ENCODE data around the gene BHLHE41.

BHLHE41 gene

GRCh38 chr12:26124446-26125399 lies at the start of gene BHLHE41:
BHLHE41 (minus strand) TSS chr12:26125037; CDS start chr12:26124779, 258 bp downstream.
- no peak for FAIRE-seq
- TF ChIP-seq POLR2A (IDR thresholded peaks at IDR 0.05; ENCODE audit: low read depth, low read length): no peak
- DNase-seq (ENCODE audit: insufficient read length, low spot score): no peak

- DNase-seq (ENCODE audit: insufficient read length, low spot score): no peak
- no peak for TF ChIP-seq POLR2A (IDR thresholded peaks at IDR 0.05; ENCODE audit: low read depth, low read length)
- no peak for FAIRE-seq
Observed at GRCh38 chr12:26172946-26173552, 48.2 kb upstream of the BHLHE41 start.

GRCh38 chr12:26172539-26172938 lies 47.7 kb upstream of the BHLHE41 start:
- FAIRE-seq (no peak), DNase-seq (ENCODE audit: insufficient read length, low spot score) (no peak)
- TF ChIP-seq POLR2A (IDR thresholded peaks at IDR 0.05; ENCODE audit: low read depth, low read length): no peak

GRCh38 chr12:26172013-26172412 lies 47.2 kb upstream of the BHLHE41 start:
- TF ChIP-seq POLR2A (IDR thresholded peaks at IDR 0.05; ENCODE audit: low read depth, low read length): no peak
- FAIRE-seq (no peak), DNase-seq (ENCODE audit: insufficient read length, low spot score) (no peak)

GRCh38 chr12:26164118-26164517 lies 39.3 kb upstream of the BHLHE41 start:
- FAIRE-seq (no peak), DNase-seq (ENCODE audit: insufficient read length, low spot score) (no peak)
- no peak for TF ChIP-seq POLR2A (IDR thresholded peaks at IDR 0.05; ENCODE audit: low read depth, low read length)

- FAIRE-seq (no peak), DNase-seq (ENCODE audit: insufficient read length, low spot score) (no peak)
- TF ChIP-seq POLR2A (IDR thresholded peaks at IDR 0.05; ENCODE audit: low read depth, low read length): no peak
Observed at GRCh38 chr12:26162905-26163304, 38.1 kb upstream of the BHLHE41 start.

GRCh38 chr12:26162174-26162573 lies 37.3 kb upstream of the BHLHE41 start:
- no peak for TF ChIP-seq POLR2A (IDR thresholded peaks at IDR 0.05; ENCODE audit: low read depth, low read length)
- DNase-seq (ENCODE audit: insufficient read length, low spot score) (no peak), FAIRE-seq (no peak)

GRCh38 chr12:26158078-26158764 lies 33.4 kb upstream of the BHLHE41 start:
- no peak for TF ChIP-seq POLR2A (IDR thresholded peaks at IDR 0.05; ENCODE audit: low read depth, low read length)
- no peak for DNase-seq (ENCODE audit: insufficient read length, low spot score)
- FAIRE-seq: no peak

GRCh38 chr12:26157001-26157400 lies 32.2 kb upstream of the BHLHE41 start:
- FAIRE-seq: no peak

GRCh38 chr12:26156201-26156871 lies 31.5 kb upstream of the BHLHE41 start:
- no peak for FAIRE-seq

More at GRCh38 chr12:26157001-26157400, 32.2 kb upstream of the BHLHE41 start:
- no peak for DNase-seq (ENCODE audit: insufficient read length, low spot score)
- no peak for TF ChIP-seq POLR2A (IDR thresholded peaks at IDR 0.05; ENCODE audit: low read depth, low read length)

GRCh38 chr12:26153421-26154154 lies 28.8 kb upstream of the BHLHE41 start:
- no peak for TF ChIP-seq POLR2A (IDR thresholded peaks at IDR 0.05; ENCODE audit: low read depth, low read length)
- peak; percentile 93 for FAIRE-seq

More at GRCh38 chr12:26156201-26156871, 31.5 kb upstream of the BHLHE41 start:
- no peak for TF ChIP-seq POLR2A (IDR thresholded peaks at IDR 0.05; ENCODE audit: low read depth, low read length)
- no peak for DNase-seq (ENCODE audit: insufficient read length, low spot score)

GRCh38 chr12:26152507-26153102 lies 27.8 kb upstream of the BHLHE41 start:
- TF ChIP-seq POLR2A (IDR thresholded peaks at IDR 0.05; ENCODE audit: low read depth, low read length): no peak
- no peak for FAIRE-seq
- DNase-seq (ENCODE audit: insufficient read length, low spot score): no peak

More at GRCh38 chr12:26153421-26154154, 28.8 kb upstream of the BHLHE41 start:
- peak; percentile 36 for DNase-seq (ENCODE audit: insufficient read length, low spot score)
